ENCODE results near the gene FRAT1.

- TF ChIP-seq, protein P1, sequence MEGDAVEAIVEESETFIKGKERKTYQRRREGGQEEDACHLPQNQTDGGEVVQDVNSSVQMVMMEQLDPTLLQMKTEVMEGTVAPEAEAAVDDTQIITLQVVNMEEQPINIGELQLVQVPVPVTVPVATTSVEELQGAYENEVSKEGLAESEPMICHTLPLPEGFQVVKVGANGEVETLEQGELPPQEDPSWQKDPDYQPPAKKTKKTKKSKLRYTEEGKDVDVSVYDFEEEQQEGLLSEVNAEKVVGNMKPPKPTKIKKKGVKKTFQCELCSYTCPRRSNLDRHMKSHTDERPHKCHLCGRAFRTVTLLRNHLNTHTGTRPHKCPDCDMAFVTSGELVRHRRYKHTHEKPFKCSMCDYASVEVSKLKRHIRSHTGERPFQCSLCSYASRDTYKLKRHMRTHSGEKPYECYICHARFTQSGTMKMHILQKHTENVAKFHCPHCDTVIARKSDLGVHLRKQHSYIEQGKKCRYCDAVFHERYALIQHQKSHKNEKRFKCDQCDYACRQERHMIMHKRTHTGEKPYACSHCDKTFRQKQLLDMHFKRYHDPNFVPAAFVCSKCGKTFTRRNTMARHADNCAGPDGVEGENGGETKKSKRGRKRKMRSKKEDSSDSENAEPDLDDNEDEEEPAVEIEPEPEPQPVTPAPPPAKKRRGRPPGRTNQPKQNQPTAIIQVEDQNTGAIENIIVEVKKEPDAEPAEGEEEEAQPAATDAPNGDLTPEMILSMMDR (conservative IDR thresholded peaks at IDR 0.05 in 1 of 2, IDR thresholded peaks at IDR 0.05 in 1 of 2; ENCODE audit: extremely low read depth in 1 of 2, insufficient read depth in 1 of 2, low read depth in 1 of 2, low read length in 2 of 2): no peak
- TF ChIP-seq EZH2 (IDR thresholded peaks at IDR 0.05; ENCODE audit: borderline replicate concordance, low read length): no peak
Observed at GRCh38 chr10:97347317-97347716, 28.2 kb downstream of the FRAT1 start.

Measured in mammary epithelial cell (primary cell).